Neuron (in vitro differentiated cells): Measurements from ENCODE around the gene TPX2.
"Not testable (repeated sequence)": the region's sequence is repeated elsewhere in the genome, so short reads cannot be mapped to it uniquely, and the experiment has no call there.

ENCODE experiments used
- H2AFZ ChIP-seq: one replicate; pipeline ENCODE4 v1.6.1; 2013; ENCODE audit warnings: low read depth, mild to moderate bottlenecking, inconsistent platforms, low read length, moderate library complexity
- H3K27me3 ChIP-seq: one replicate; pipeline ENCODE4 v1.6.1; 2013; ENCODE audit warnings: low read length; ENCODE audit not compliant: insufficient read depth
- H3K36me3 ChIP-seq: one replicate; pipeline ENCODE4 v1.6.1; 2013; ENCODE audit warnings: low read length; ENCODE audit not compliant: insufficient read depth
- H3K4me1 ChIP-seq: one replicate; pipeline ENCODE4 v1.6.1; 2013; ENCODE audit warnings: low read length; ENCODE audit not compliant: insufficient read depth
- H3K4me3 ChIP-seq: 2 replicates; pipeline ENCODE4 v1.5.1; 2013; ENCODE audit warnings: mild to moderate bottlenecking, low read length, moderate library complexity
- H3K9me3 ChIP-seq: one replicate; pipeline ENCODE4 v1.6.1; 2013; ENCODE audit warnings: low read length

TPX2 gene

GRCh38 chr20:31823360-31824124 lies 84.5 kb downstream of the TPX2 start:
- Histone ChIP-seq H3K27me3 (no peaks in the 10 kb centered on the region), H3K36me3 (no peaks in the 10 kb centered on the region), H3K4me3 (no peak overlapping the region)

DNA sequence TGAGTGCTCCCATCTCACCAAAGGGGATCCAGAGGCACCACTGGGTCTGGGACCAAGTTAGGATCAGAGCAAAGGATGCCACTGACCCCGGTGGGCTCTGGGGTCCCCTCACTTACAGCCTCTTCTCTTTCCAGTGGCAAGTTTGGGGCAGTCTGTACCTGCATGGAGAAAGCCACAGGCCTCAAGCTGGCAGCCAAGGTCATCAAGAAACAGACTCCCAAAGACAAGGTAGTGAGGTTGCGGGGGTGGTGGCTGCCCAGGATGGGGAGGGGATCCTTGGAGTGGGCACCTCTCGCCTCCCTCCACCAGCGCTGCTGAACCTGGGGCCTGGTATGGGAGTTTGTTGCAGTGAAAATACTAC lies 85.0 kb downstream of the TPX2 start:
- Histone ChIP-seq H2AFZ (no peak overlapping the region), H3K4me3 (no peak overlapping the region), H3K36me3 (no peaks in the 10 kb centered on the region), H3K9me3 (no peaks in the 10 kb centered on the region), H3K4me1 (peaks cover 12% of the 10 kb centered on the region), H3K27me3 (no peaks in the 10 kb centered on the region)

More at GRCh38 chr20:31823360-31824124, 84.5 kb downstream of the TPX2 start:
- no peaks in the 10 kb centered on the region for H3K9me3 ChIP-seq
- peaks cover 12% of the 10 kb centered on the region for H3K4me1 ChIP-seq
- no peak overlapping the region for H2AFZ ChIP-seq

GRCh38 chr20:31824554-31825313 lies 85.6 kb downstream of the TPX2 start:
- H3K36me3 ChIP-seq, result no peaks in the 10 kb centered on the region
- no peaks in the 10 kb centered on the region for H3K27me3 ChIP-seq
- no peaks in the 10 kb centered on the region for H3K9me3 ChIP-seq
- no peak overlapping the region for H2AFZ ChIP-seq
- H3K4me1 ChIP-seq, result peaks cover 12% of the 10 kb centered on the region
- H3K4me3 ChIP-seq, result no peak overlapping the region

DNA sequence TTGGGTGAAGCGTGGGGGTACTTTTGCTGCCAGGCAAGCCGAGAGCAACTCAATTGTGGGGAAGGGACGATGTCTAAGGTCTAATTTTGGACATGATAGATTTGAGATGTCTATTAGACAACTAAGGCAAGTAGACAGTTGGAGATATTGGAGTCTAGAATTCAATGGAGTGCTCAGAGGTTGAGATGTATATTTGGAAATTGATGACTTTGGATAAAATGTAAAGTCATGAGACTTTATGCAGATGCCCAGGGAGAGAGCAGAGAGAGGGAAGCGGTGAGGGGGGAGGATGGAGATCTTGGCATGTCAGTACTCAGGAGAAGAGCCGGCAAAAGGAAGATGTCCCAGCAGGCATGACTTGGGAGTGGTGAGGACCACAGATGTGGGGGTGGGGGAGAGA lies 87.0 kb downstream of the TPX2 start:
- H3K27me3 ChIP-seq, result no peaks in the 10 kb centered on the region
- H3K9me3 ChIP-seq, result no peaks in the 10 kb centered on the region
- H2AFZ ChIP-seq, result no peak overlapping the region
- no peaks in the 10 kb centered on the region for H3K36me3 ChIP-seq
- H3K4me3 ChIP-seq, result no peak overlapping the region
- H3K4me1 ChIP-seq, result peaks cover 12% of the 10 kb centered on the region

DNA sequence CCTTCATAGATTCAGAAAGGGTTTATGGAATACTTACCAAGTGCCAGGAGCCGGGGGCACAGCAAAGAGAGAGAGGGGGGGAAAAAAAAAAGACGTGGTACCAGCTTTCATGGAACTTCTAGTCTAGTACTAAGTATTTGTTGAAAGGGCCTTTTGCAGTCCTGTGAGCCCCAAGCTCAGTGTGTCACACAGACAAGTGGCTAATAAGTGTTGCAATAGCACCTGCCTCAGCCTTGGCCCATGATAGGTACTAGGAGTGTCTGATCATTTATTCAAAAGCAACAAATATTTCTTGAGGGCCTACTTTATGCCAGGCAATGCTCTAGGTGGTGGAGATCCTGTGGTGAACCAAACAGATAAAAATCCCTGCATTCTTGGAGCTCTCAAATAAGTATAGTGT lies 88.0 kb downstream of the TPX2 start:
- H3K9me3 ChIP-seq, result no peaks in the 10 kb centered on the region
- H3K4me3 ChIP-seq, result no peak overlapping the region
- H3K4me1 ChIP-seq, result peaks cover 12% of the 10 kb centered on the region
- H3K36me3 ChIP-seq, result no peaks in the 10 kb centered on the region
- no peaks in the 10 kb centered on the region for H3K27me3 ChIP-seq
- no peak overlapping the region for H2AFZ ChIP-seq

DNA sequence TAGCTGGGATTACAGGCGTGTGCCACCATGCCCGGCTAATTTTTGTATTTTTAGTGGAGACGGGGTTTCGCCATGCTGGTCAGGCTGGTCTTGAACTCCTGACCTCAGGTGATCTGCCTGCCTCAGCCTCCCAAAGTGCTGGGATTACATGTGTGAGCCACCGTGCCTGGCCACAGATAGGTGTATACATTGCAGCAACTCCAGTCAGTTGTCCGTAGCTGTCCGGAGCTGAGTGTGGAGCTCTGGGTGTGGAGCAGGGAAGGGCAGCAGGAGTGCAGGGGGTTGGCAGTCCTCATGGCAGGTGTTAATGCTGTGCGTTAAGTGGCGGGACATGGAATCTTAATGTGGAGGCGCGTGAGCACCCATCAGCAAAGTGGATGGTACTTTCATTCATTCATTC lies 88.9 kb downstream of the TPX2 start:
- not testable (repeated sequence) for H3K27me3 ChIP-seq, H2AFZ ChIP-seq, H3K9me3 ChIP-seq, H3K36me3 ChIP-seq, H3K4me3 ChIP-seq, H3K4me1 ChIP-seq

GRCh38 chr20:31829731-31830130 lies 90.6 kb downstream of the TPX2 start:
- H2AFZ ChIP-seq, result no peak overlapping the region
- H3K27me3 ChIP-seq, result no peaks in the 10 kb centered on the region
- no peaks in the 10 kb centered on the region for H3K9me3 ChIP-seq
- H3K4me1 ChIP-seq, result no peaks in the 10 kb centered on the region
- no peaks in the 10 kb centered on the region for H3K36me3 ChIP-seq
- H3K4me3 ChIP-seq, result no peak overlapping the region

GRCh38 chr20:31830406-31830981 lies 91.4 kb downstream of the TPX2 start:
- Histone ChIP-seq H3K27me3 (no peaks in the 10 kb centered on the region), H3K9me3 (no peaks in the 10 kb centered on the region), H3K4me3 (no peak overlapping the region), H2AFZ (no peak overlapping the region), H3K4me1 (no peaks in the 10 kb centered on the region), H3K36me3 (no peaks in the 10 kb centered on the region)

- Histone ChIP-seq H3K4me1 (peaks cover 4% of the 10 kb centered on the region), H2AFZ (no peak overlapping the region), H3K36me3 (no peaks in the 10 kb centered on the region), H3K9me3 (no peaks in the 10 kb centered on the region), H3K4me3 (no peak overlapping the region), H3K27me3 (no peaks in the 10 kb centered on the region)
Observed at GRCh38 chr20:31831211-31831610, 92.1 kb downstream of the TPX2 start.

GRCh38 chr20:31831771-31832306 lies 92.7 kb downstream of the TPX2 start:
- Histone ChIP-seq H2AFZ (no peak overlapping the region), H3K4me1 (peaks cover 7% of the 10 kb centered on the region), H3K36me3 (no peaks in the 10 kb centered on the region), H3K27me3 (no peaks in the 10 kb centered on the region), H3K4me3 (no peak overlapping the region), H3K9me3 (no peaks in the 10 kb centered on the region)

DNA sequence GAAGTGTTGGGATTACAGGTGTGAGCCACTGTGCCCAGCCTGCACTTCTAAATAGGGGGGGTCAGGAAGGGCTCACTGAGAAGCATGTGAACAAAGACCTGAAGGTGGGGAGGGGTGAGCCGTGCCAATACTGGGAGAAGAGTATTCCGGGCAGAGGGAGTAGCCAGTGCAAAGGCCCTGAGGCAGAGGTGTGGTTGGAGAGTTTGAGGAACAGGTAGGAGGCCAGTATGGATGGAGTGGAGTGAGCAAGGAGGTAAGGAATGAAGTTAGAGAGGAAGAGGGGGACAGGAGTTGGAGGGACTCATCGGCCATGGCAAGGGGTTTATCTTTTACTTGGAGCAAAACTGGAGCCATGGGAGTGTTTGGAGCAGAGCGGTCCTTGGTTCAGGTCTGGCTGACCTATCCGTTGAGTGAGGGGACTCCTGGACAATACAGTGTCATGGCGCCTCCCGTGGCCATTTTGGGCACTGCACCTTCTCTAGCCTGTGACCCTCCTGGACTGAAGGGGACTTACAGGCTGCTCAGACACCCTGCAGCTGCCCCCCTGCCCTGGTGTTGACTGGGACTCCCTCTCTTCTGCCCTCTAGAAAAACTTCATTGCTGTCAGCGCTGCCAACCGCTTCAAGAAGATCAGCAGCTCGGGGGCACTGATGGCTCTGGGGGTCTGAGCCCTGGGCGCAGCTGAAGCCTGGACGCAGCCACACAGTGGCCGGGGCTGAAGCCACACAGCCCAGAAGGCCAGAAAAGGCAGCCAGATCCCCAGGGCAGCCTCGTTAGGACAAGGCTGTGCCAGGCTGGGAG lies 94.2 kb downstream of the TPX2 start:
- Histone ChIP-seq H3K4me1 (peaks cover 16% of the 10 kb centered on the region), H3K4me3 (no peak overlapping the region), H3K27me3 (no peaks in the 10 kb centered on the region), H3K36me3 (no peaks in the 10 kb centered on the region), H2AFZ (no peak overlapping the region), H3K9me3 (no peaks in the 10 kb centered on the region)

GRCh38 chr20:31833931-31834521 lies 94.9 kb downstream of the TPX2 start:
- H2AFZ ChIP-seq, result no peak overlapping the region
- H3K4me3 ChIP-seq, result no peak overlapping the region
- H3K36me3 ChIP-seq, result no peaks in the 10 kb centered on the region
- H3K4me1 ChIP-seq, result peaks cover 17% of the 10 kb centered on the region
- H3K9me3 ChIP-seq, result no peaks in the 10 kb centered on the region
- H3K27me3 ChIP-seq, result no peaks in the 10 kb centered on the region
